GM19043 (cell line): ENCODE results near the gene PCLO.

Experiments
- ATAC-seq: cut with Tn5 transposase; IDR thresholded peaks from one replicate; pipeline ENCODE4 v1.9.1; 2021; ENCODE audit warnings: low read depth; ENCODE audit not compliant: unreplicated experiment

PCLO gene

GRCh38 chr7:83162402-83163256 lies at the start of gene PCLO:
TSS of gene PCLO (minus strand) at chr7:83162884. CDS start at chr7:83162592, 292 bp downstream.
- peak; percentile 81 for ATAC-seq

- ATAC-seq, result no peak
These were observed 49.0 kb upstream of the PCLO start for GRCh38 chr7:83211685-83212084.

- ATAC-seq, result no peak
These were observed 47.8 kb upstream of the PCLO start for GRCh38 chr7:83210479-83210878.

GRCh38 chr7:83204715-83205114 lies 42.0 kb upstream of the PCLO start:
- ATAC-seq, result no peak

GRCh38 chr7:83201355-83201754 lies 38.7 kb upstream of the PCLO start:
- ATAC-seq, result no peak

GRCh38 chr7:83190659-83191389 lies 28.1 kb upstream of the PCLO start:
- no peak for ATAC-seq

- ATAC-seq, result no peak
These were observed 16.1 kb upstream of the PCLO start for GRCh38 chr7:83178796-83179195.

- ATAC-seq, result no peak
These were observed 15.4 kb upstream of the PCLO start for GRCh38 chr7:83178066-83178465.

GRCh38 chr7:83173664-83174063 lies 11.0 kb upstream of the PCLO start:
- ATAC-seq, result no peak

GRCh38 chr7:83166781-83167180 lies 4.1 kb upstream of the PCLO start:
- no peak for ATAC-seq

- no peak for ATAC-seq
These were observed 734 bp downstream of the PCLO start for GRCh38 chr7:83161899-83162401.

GRCh38 chr7:83161186-83161585 lies 1.5 kb downstream of the PCLO start:
- no peak for ATAC-seq

GRCh38 chr7:83159731-83160130 lies 3.0 kb downstream of the PCLO start:
- ATAC-seq, result no peak

GRCh38 chr7:83156006-83156405 lies 6.7 kb downstream of the PCLO start:
- no peak for ATAC-seq

GRCh38 chr7:83155407-83155806 lies 7.3 kb downstream of the PCLO start:
- ATAC-seq, result no peak

GRCh38 chr7:83153419-83153818 lies 9.3 kb downstream of the PCLO start:
- ATAC-seq, result no peak

GRCh38 chr7:83150310-83150709 lies 12.4 kb downstream of the PCLO start:
- ATAC-seq, result no peak

- no peak for ATAC-seq
These were observed 13.2 kb downstream of the PCLO start for GRCh38 chr7:83149466-83149865.

GRCh38 chr7:83148776-83149175 lies 13.9 kb downstream of the PCLO start:
- no peak for ATAC-seq

- no peak for ATAC-seq
These were observed 19.6 kb downstream of the PCLO start for GRCh38 chr7:83143107-83143506.

- no peak for ATAC-seq
These were observed 20.3 kb downstream of the PCLO start for GRCh38 chr7:83142365-83142764.

- no peak for ATAC-seq
These were observed 20.8 kb downstream of the PCLO start for GRCh38 chr7:83141927-83142326.
